Sigmoid colon (tissue), 7 donors: ENCODE data around the gene FBXL17. TPM values are rescaled to one million over a fixed set of nuclear protein-coding genes. Genes with fewer than 3 reads are reported as not detected.

Experiments used
- DNase-seq: peaks from one replicate; pipeline ENCODE4 v3.0.0-alpha.2; 2019
- H3K27ac ChIP-seq, 4 donors: fragments of 200-600 bp; sonication (generic); one replicate each; pipeline ENCODE4 v1.5.1; 2016 to 2019; ENCODE audit warnings: mild to moderate bottlenecking in 1 of 4
- H3K27me3 ChIP-seq, 3 donors: fragments of 200-600 bp; sonication (generic); one replicate each; pipeline ENCODE4 v1.5.1; 2019; ENCODE audit warnings: mild to moderate bottlenecking in 1 of 3
- H3K36me3 ChIP-seq, 4 donors: fragments of 200-600 bp; sonication (generic); one replicate each; pipeline ENCODE4 v1.5.1; 2016 to 2019
- H3K4me1 ChIP-seq, 4 donors: fragments of 200-600 bp; sonication (generic); one replicate each; pipeline ENCODE4 v1.5.1; 2017 to 2019
- H3K4me3 ChIP-seq, 4 donors: fragments of 200-600 bp; sonication (generic); one replicate each; pipeline ENCODE4 v1.5.1; 2017 to 2019; ENCODE audit warnings: mild to moderate bottlenecking in 2 of 4, moderate library complexity in 1 of 4
- H3K9me3 ChIP-seq, 4 donors: fragments of 200-600 bp in 3 of 4; sonication (generic) in 3 of 4; one replicate each; pipeline versions ENCODE4 v1.5.1 to v1.6.1; 2013 to 2019
- EP300 ChIP-seq, 4 donors: sonication (generic); formaldehyde crosslinking; IDR thresholded peaks; one replicate each; pipeline ENCODE4 v1.6.1; 2017; ENCODE audit warnings: antibody characterized with exemption in 4 of 4
- POLR2A ChIP-seq, 2 donors: fragments of 450-650 bp; IDR thresholded peaks; one replicate each; pipeline ENCODE4 v1.6.1; 2016; ENCODE audit warnings: antibody characterized with exemption in 2 of 2, mild to moderate bottlenecking in 2 of 2, moderate library complexity in 2 of 2
- POLR2AphosphoS5 ChIP-seq, 4 donors: sonication (generic); formaldehyde crosslinking; IDR thresholded peaks; one replicate each; pipeline ENCODE4 v1.6.1; 2017; ENCODE audit warnings: antibody characterized with exemption in 4 of 4
- WGBS, 2 donors: extraction: QIAGEN DNeasy Blood & Tissue Kit; methylation state at CpG; one replicate each; pipeline ENCODE4 v1.1.7; 2013; 5-methylcytosine and 5-hydroxymethylcytosine counted together
- intact Hi-C: fragments of 100-400 bp; cut with DNase I; formaldehyde crosslinking; loops from one replicate; pipeline ENCODE4 v1.15.1; 2023
- polyA plus RNA-seq, 3 donors: library from polyadenylated mRNA; stranded (reverse); fragments of 200-250 nt; gene quantifications; one replicate each; pipeline ENCODE4 v1.2.3, GENCODE V29; 2013
- total RNA-seq, 4 donors: library from RNA; depleted of rRNA; stranded (reverse); fragments of >200 nt; gene quantifications; one replicate each; pipeline ENCODE4 v1.1.0, GENCODE V29; 2016
- TF ChIP-seq, protein P1 (sequence below), 4 experiments: fragments of 450-650 bp in 3 of 4; fragments of 200-600 bp in 1 of 4; IDR thresholded peaks; one replicate each; pipeline ENCODE4 v1.5.1; 2016 to 2019; ENCODE audit warnings: antibody characterized with exemption in 4 of 4, mild to moderate bottlenecking in 3 of 4, moderate library complexity in 2 of 4
- donor health status: healthy with polysubstance abuse.
- donor health status: Bipolar disorder and iron deficiency.
- donor health status: healthy.

Gene FBXL17
- total and polyA plus RNA-seq, 7 donors, result 8.2 to 22.5 (median 16.6) TPM

DNA sequence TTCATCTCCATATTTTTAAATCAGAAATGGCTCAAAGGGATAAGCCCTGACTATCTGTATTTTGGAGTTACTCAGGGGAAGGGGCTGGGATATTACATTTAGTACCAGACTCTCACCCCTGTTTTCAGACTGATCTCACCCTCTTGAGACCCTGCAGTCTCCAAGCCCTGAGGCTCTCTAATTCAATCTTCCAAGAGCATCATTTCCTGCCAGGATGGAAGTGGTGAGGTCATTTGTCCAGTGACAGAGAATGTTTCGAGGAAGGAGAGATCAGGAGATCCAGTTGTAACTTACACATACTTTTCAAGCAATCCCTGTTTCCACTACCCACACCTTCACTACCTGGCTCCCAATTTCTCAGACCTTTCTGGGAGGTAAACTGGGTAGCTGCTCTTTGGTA is 415.7 kb downstream of the FBXL17 start:
- H3K27me3 ChIP-seq, result no peaks in the 10 kb centered on the region
- 89 to 91% methylated on average over 1 of the region's 1 CpG for WGBS, 2 donors

DNA sequence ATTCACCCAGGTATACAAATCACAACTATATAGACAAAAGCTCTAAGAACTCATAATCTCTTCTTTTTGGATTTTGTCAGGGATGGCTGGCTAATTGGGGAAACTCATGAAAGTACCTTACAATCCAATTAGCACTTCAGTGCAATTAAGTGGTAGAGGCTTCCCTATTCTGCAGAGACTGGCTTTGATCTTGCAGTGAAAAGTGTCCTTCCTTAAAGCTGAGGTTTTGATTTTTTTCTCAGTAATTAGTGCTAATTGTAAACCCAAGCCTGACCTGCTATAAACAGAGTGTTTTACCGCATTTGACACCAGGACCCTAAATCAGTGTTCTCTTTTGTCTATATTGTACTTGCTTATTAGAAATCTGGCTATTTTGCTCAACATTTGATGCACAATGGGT is 417.2 kb downstream of the FBXL17 start:
- Histone ChIP-seq H3K4me3 (no peak overlapping the region), H3K9me3 (no peaks in the 10 kb centered on the region), H3K27me3 (no peaks in the 10 kb centered on the region), H3K27ac (no peak overlapping the region), H3K36me3 (no peaks in the 10 kb centered on the region), H3K4me1 (no peaks in the 10 kb centered on the region)
- 91 to 98% methylated on average over 1 of the region's 1 CpG for WGBS, 2 donors
- DNase-seq, result no peak
- TF ChIP-seq POLR2A (IDR thresholded peaks at IDR 0.05) (no peak), POLR2AphosphoS5 (IDR thresholded peaks at IDR 0.05) (no peak)
- TF ChIP-seq, protein P1, sequence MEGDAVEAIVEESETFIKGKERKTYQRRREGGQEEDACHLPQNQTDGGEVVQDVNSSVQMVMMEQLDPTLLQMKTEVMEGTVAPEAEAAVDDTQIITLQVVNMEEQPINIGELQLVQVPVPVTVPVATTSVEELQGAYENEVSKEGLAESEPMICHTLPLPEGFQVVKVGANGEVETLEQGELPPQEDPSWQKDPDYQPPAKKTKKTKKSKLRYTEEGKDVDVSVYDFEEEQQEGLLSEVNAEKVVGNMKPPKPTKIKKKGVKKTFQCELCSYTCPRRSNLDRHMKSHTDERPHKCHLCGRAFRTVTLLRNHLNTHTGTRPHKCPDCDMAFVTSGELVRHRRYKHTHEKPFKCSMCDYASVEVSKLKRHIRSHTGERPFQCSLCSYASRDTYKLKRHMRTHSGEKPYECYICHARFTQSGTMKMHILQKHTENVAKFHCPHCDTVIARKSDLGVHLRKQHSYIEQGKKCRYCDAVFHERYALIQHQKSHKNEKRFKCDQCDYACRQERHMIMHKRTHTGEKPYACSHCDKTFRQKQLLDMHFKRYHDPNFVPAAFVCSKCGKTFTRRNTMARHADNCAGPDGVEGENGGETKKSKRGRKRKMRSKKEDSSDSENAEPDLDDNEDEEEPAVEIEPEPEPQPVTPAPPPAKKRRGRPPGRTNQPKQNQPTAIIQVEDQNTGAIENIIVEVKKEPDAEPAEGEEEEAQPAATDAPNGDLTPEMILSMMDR (IDR thresholded peaks at IDR 0.05), result no peak
- intact Hi-C loops, result no loop called here

More for the DNA sequence above, 415.7 kb downstream of the FBXL17 start:
- Histone ChIP-seq H3K4me3 (no peak overlapping the region), H3K27ac (no peak overlapping the region), H3K9me3 (no peaks in the 10 kb centered on the region), H3K36me3 (no peaks in the 10 kb centered on the region), H3K4me1 (no peaks in the 10 kb centered on the region)
- TF ChIP-seq, protein P1 (IDR thresholded peaks at IDR 0.05), result no peak
- TF ChIP-seq POLR2A (IDR thresholded peaks at IDR 0.05), result no peak
- TF ChIP-seq EP300 (IDR thresholded peaks at IDR 0.05), result no peak
- no peak for TF ChIP-seq POLR2AphosphoS5 (IDR thresholded peaks at IDR 0.05)
- intact Hi-C loops, result no loop called here
- no peak for DNase-seq

DNA sequence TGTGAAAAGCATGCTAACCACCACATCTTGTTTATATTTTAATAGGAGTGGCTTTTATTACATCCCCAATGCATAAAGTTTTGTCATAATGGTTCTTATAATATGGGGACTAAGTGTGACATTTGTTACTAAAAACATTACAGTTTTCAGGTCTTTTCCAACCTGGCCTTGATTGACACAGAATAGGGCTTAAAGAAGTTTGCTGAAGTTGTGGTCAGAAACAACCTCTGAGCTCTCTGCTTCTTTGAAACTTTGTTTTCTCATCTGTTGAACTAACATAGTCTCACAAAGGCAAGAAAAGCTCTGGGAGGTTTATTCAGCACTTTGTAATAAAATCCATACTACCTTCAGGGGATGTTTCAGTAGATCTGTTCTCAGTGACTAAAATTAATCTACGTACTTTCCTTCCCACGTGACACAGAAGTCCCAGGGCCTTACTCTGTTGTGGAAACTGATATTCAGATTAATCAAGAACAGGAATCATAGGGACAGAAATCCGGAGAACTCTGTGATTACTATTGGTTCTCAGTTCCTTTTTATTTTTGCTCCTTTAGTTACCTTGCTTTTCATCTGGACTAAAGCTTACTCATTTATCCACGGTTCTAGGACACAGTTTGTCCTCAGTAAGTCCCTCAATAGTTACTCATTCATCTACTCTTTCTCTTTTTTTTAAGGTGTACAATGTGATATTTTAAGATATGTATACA is 422.2 kb downstream of the FBXL17 start:
- WGBS, 2 donors, result 90 to 93% methylated on average over 4 of the region's 4 CpGs
- no peaks in the 10 kb centered on the region for H3K9me3 ChIP-seq
- DNase-seq, result no peak
- no peak overlapping the region for H3K27ac ChIP-seq
- H3K36me3 ChIP-seq, result no peaks in the 10 kb centered on the region
- H3K27me3 ChIP-seq, result no peaks in the 10 kb centered on the region
- TF ChIP-seq EP300 (IDR thresholded peaks at IDR 0.05), result no peak
- TF ChIP-seq POLR2A (IDR thresholded peaks at IDR 0.05), result no peak
- TF ChIP-seq POLR2AphosphoS5 (IDR thresholded peaks at IDR 0.05), result no peak
- TF ChIP-seq, protein P1 (IDR thresholded peaks at IDR 0.05), result no peak
- intact Hi-C loops, result no loop called here
- no peak overlapping the region for H3K4me3 ChIP-seq
- no peaks in the 10 kb centered on the region for H3K4me1 ChIP-seq

DNA sequence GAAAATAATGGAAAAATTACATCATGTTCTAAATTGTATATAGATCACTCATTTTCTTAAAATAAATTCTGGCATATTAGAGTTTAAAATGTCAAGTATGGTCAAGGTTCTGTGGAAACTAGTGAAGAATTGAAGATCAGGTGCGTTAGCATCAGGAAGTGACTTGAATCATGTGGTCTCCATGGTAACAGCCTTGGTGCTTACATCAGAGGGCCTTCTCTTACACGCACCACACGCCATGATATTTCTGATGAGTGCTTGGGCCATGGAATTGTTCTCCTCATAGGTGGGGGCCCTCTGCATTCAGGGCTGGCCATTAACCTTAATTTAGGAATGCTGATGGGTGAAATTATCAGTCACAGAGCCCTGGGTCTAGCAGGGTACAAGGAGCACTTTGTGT is 423.0 kb downstream of the FBXL17 start:
- Histone ChIP-seq H3K4me3 (no peak overlapping the region), H3K27me3 (no peaks in the 10 kb centered on the region), H3K36me3 (no peaks in the 10 kb centered on the region), H3K27ac (no peak overlapping the region), H3K9me3 (no peaks in the 10 kb centered on the region), H3K4me1 (no peaks in the 10 kb centered on the region)
- TF ChIP-seq, protein P1 (IDR thresholded peaks at IDR 0.05), result no peak
- TF ChIP-seq EP300 (IDR thresholded peaks at IDR 0.05) (no peak), POLR2A (IDR thresholded peaks at IDR 0.05) (no peak), POLR2AphosphoS5 (IDR thresholded peaks at IDR 0.05) (no peak)
- DNase-seq, result no peak
- WGBS, 2 donors, result 93 to 95% methylated on average over 3 of the region's 3 CpGs
- intact Hi-C loops, result no loop called here

DNA sequence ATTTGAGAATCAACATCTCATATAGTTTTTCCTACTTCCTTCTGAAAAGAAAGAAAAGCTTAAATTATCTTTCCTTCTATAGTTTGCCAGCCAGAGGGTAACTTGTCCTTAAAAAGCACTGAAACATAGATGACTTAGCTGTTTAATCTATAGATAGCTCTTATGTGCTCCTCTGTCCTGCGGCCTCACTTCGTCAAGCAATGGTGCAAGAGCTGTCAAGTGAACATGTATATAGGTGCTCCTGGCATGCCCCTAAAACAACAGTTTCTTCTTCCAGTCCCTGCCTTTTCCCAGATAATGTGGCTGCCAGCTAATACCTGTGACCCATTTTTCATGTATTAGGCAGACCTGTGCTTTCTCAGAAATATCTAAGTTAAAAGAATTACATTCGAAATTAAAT is 423.5 kb downstream of the FBXL17 start:
- no peaks in the 10 kb centered on the region for H3K36me3 ChIP-seq
- TF ChIP-seq EP300 (IDR thresholded peaks at IDR 0.05) (no peak), POLR2AphosphoS5 (IDR thresholded peaks at IDR 0.05) (no peak), POLR2A (IDR thresholded peaks at IDR 0.05) (no peak)
- TF ChIP-seq, protein P1 (IDR thresholded peaks at IDR 0.05), result no peak
- no peak for DNase-seq
- no peak overlapping the region for H3K27ac ChIP-seq
- no peak overlapping the region for H3K4me3 ChIP-seq
- WGBS, 2 donors, result 96 to 97% methylated on average over 3 of the region's 3 CpGs
- no peaks in the 10 kb centered on the region for H3K27me3 ChIP-seq
- H3K9me3 ChIP-seq, result no peaks in the 10 kb centered on the region
- intact Hi-C loops, result no loop called here
- no peaks in the 10 kb centered on the region for H3K4me1 ChIP-seq
